HG02798 (cell line): Measurements from ENCODE around the gene KIAA1210.

Experiments used
- ATAC-seq: cut with Tn5 transposase; IDR thresholded peaks from one replicate; pipeline ENCODE4 v1.9.1; 2021; ENCODE audit warnings: mild to moderate bottlenecking; ENCODE audit not compliant: unreplicated experiment, poor library complexity

Gene KIAA1210

DNA sequence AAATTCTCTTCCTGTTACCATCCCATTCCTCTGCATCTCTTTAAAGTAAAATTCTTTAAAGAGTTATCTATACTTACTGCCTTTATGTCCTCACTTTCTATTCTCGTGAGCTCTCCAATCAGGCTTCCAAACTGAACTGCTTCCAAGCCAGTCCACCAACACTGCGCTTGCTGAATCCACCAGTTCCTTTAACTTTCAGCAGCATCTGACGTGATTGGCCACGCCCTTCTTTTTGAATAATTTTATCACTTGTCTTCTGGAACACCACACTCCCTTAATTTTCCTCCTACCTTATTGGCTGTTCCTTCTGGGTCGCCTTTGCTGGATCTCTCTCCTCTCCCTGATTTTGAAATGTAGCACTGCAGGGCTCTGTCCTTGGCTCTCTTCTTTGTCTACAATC lies at the start of gene KIAA1210:
Gene KIAA1210 (minus strand): TSS at position 163 of the 400 bp plus-strand sequence. CDS start 4,170 bp downstream, outside the sequence.
- ATAC-seq = no peak

- ATAC-seq = no peak
Measured at GRCh38 chrX:119177278-119177677, 49.7 kb upstream of the KIAA1210 start.

DNA sequence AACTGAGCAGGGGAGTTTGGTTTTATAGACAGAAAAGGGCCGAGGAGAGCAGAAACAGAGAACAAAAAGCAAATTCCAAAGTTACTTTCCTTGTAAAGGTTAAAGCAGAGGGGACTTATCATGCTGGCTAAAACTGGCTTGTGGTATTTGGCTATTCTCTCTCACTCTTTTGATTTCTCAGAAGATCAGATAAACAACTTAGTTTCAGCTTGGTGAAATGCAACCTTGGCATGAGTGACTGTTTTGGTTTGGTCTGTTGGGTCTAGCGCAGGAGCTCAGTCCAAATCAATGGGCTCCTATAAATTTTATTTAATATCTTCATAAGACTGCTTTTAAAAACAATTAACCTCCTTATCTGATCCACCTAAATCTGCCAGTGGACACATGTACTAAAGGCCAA lies 47.3 kb upstream of the KIAA1210 start:
- no peak for ATAC-seq

GRCh38 chrX:119168104-119168503 lies 40.5 kb upstream of the KIAA1210 start:
- ATAC-seq = no peak

GRCh38 chrX:119158226-119158625 lies 30.6 kb upstream of the KIAA1210 start:
- no peak for ATAC-seq

DNA sequence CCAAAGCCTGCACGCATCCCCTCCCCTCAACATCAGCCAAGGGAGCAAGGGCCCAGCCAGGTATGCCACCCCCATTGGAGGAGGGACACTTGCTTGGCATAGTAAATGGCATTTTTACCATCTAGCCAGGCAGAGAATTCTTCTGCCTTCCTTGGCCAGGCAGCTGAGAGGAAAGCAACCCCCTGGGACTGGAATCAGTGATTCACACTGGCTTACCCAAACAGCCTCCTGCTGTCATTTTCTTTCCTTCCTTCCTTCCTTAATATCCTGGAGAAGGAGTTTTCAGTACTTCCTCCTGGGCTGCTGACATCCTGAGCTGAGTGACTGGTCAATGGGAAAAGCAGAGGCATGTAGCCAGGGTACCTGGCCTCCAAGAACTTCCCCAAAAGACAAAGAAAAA lies 28.6 kb upstream of the KIAA1210 start:
- no peak for ATAC-seq

- ATAC-seq = no peak
Measured at GRCh38 chrX:119155416-119156035, 27.9 kb upstream of the KIAA1210 start.

DNA sequence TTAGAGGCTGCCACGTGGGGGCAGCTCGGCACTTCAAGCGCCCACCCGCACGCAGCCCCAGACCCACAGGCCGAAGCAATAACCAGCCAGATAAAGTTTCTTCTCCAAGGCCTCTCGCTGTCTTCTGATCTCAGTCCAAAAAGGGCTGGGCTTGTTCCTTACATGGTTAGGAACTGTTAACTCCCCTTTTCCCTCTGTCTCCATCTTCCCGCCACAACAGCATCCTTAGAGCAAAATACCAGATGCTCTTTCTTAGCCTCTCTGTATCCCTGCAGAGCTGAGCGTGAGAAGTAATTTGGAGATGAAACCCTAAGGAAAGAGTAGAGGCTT lies 23.4 kb upstream of the KIAA1210 start:
- ATAC-seq = no peak

DNA sequence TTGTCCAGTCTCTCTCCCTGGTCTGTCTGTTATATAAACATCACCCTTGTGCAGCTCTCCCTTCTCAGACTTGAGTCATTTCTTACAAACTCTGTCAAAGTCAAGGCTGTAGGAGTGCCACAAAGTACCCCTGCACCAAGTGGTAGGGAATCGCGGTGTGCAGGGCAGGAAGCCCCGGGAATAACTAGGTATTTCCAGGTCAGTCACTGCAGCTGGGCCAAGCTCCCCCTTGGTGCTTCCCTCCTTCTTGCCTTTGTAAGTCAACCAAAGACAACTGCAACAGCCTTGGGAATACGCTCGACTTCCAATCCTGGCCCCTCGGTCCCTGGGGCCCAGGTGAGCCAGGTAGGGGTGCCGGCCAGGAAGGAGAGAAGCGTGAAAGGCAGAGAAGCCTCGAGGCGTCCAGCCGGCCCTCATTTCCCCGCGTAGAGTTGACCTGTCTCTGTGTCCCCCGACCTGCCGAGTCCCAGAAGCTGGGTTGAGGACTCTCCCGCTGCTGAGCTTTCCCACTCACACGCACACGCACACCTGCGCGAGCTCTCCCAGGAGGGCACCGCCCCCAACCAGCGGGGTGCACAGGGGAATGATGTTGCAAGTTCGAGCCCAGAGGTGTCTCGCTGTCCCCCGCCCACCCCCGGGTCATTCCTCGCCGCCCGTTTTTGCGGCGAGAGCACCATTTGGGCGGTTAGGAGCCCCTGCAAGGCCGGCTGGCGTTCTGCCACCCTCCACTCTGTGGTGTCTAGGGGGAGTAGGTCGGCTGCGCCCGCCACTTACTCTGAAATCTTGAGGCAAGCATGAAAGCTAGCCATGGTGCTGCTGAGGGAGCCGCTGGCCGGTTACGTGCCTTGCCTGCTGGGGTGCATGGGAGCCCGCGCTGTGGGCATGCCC lies 22.8 kb upstream of the KIAA1210 start:
- ATAC-seq = no peak

DNA sequence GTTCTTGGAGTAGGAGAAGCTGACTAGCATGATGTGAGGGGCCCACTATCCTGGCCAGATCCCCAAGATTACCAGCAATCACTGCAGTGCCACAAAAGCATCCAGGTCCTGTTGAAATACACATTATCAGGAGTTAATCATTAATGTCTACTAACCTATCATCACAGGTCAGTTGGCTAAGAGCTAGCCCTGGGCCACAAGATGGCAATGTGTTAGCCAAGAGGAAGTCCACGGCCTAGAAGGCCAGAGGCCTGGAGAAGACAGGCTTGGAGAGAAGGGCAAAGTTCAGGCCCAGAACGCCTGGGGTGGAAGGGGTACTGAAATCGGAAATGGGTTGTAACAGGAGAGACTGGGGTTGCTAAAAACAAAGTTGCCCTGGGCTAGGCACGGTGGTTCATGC lies 19.9 kb upstream of the KIAA1210 start:
- ATAC-seq = no peak

DNA sequence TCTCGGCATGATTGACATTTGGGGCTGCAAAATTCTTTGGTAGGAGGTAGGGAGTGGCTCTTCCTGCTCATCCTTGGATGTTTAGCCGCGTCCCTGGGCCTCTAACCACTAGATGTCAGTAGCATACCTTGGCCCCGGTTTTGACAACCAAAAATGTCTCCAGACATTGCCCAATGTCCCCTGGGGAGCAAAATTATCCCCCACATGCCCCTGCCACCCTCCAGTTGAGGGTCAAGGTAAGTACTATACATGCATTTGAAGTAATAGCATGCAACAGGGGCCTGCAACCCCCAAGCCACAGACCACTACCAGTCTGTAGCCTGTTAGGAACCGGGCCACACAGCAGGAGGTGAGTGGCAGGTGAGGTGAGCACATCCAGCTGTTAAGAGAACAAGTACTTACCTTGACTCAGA lies 17.6 kb upstream of the KIAA1210 start:
- ATAC-seq = no peak

GRCh38 chrX:119134466-119134865 lies 6.9 kb upstream of the KIAA1210 start:
- ATAC-seq = no peak

DNA sequence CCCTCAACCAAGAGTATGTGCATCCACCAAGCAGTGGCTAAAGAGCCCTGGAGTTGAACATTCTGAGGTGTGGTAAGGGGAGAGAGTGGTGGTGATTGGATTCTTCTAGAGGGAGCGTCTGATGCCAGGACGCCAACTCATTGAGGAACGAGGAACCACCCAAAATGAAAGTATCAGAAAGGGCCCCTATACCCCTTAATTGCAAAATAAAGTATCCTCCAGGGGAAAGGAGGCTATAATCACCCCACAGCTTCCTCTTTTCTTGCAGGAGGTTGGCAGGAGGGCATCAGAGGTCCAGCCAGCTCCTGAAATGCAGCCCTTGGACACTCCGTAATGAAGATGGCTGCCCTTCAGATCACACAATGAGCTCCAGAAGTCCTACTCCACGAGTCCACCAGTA lies 5.3 kb upstream of the KIAA1210 start:
- ATAC-seq = no peak

DNA sequence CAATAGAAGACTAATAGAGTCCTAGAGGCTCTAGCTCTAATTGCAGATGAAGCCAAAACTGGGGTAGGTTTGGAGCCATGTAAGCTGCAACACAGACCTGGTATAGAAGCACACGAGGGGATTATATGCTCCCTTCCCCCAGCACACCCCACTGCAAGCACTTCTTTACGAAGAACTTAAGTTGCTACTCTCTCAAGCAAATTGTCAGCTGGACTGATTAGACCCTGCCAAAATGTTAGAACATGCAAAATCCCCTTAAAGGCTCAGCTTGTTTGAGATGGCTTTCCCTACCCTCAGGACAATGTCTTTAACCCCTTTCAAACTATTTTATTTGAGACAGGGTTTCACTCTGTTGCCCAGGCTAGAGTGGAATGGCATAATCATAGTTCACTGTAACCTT lies 4.7 kb upstream of the KIAA1210 start:
- no peak for ATAC-seq

DNA sequence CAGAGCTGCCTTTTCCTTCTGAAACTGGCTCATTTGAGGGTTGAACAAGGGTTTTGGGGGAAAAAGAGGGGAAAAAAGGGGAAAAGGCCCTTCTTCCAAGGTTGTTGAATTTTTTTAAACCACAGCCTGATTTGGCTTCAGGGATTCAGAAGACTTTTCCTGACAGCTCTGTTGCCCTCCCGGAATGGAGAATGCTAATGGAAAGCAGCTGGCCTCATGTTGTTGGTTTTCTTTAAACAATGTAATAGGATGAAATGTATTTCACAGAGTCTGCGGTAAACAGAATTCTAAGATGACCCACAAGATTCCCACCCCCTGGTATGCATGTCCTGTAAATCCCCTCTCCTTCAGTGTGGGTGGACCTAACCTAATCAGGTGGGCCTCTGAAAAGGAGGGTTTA lies 3.3 kb upstream of the KIAA1210 start:
- no peak for ATAC-seq

- no peak for ATAC-seq
Measured at GRCh38 chrX:119121341-119121740, 6.3 kb downstream of the KIAA1210 start.

DNA sequence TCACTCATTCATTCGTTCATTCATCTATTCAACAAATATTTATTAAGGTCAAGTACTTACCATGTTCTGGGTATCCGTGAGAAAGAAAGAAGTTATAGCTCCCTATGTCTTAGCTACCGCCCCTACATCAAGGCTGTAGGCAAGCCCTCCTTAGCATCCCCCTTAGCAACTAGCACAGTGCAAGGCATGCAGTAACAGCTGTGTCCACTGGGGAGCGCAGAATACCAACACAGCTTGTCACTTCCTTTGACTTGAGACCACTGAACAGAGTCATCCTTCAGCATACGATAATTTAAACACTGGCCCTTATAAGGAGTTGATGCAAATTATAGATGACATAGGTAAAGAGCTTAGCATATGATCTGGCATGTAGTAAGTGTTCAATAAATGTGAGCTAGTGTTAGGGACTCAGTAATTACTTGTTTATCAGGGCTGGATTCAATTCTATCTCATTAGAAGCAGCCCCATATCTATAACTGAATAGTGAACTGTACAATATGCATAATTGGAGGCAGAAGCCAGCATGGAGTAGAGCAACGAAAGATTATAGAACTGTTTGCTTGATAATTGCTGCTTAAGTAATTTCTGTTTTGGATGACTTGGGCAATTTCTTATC lies 8.7 kb downstream of the KIAA1210 start:
- ATAC-seq = peak; percentile 82

GRCh38 chrX:119107206-119107605 lies 20.4 kb downstream of the KIAA1210 start:
- no peak for ATAC-seq

DNA sequence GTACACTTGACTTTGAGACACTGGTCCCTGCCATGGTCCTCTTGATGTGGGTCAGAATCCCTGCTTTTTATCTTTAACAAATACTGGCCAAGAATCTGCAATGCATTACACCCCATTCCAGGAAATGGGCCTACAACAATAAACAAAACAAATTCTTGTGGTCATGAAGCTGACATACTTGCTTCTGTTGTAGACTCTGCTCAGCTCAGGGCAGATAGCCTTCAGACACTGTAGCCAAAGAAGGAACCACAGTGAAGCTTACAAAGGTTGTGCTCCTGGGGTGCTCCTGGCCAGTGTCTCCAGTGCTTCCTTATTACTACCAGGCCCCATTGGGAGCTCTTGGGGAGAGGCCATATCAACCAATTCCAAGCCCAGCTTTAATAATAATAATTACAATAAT lies 21.8 kb downstream of the KIAA1210 start:
- no peak for ATAC-seq

- no peak for ATAC-seq
Measured at GRCh38 chrX:119101168-119101567, 26.4 kb downstream of the KIAA1210 start.

DNA sequence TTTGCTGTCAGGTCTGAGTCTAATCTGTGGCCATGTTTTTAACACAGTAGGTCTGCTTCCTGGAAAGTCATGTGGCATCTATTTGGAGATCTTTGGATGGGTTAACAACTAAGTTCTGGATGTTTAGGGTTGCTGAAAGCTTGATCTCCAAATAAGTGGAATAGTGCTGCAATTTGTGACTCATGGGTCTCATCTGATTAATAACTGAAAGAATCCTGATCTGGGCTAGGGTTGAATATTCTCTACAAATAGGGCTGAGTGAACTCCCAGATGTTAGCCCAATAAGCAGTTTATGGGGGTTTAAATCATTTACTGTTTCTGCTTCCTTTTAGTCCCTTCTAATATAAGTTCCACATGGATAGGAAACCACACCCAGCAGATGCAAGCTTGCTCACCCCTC lies 31.7 kb downstream of the KIAA1210 start:
- ATAC-seq = no peak
